GM21737 (cell line): ENCODE data around the gene DHFR2.

Source experiments
- ATAC-seq: cut with Tn5 transposase; IDR thresholded peaks from one replicate; pipeline ENCODE4 v1.9.1; 2021; ENCODE audit warnings: mild to moderate bottlenecking, moderate library complexity; ENCODE audit not compliant: unreplicated experiment

Gene DHFR2

DNA sequence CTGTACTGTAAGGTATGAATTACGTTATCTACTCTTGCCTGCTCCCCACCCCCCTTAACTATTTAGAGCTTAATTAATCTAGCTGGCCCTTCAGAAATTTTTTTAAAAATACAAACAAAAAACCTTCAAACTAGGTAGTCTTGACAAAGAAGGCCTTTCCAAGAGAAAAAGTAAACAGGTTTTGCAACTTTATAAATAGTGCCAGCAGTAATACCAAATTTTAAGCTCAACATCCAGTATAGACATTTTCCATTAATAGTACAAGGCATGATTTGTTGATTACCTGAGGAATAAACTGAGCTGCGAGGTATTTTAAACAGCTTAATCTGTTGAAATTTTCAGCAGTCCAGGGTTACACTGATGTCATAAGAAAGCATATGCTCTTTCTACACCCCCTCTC is 54.5 kb downstream of the DHFR2 start:
- ATAC-seq: no peak
